GM23248 (cell line): ENCODE results near the gene ZBTB40. TPM values are rescaled to one million over a fixed set of nuclear protein-coding genes. Genes with fewer than 3 reads are reported as not detected.

Experiments
- DNase-seq: peaks from one replicate; pipeline ENCODE4 v3.0.0-alpha.2; 2015
- H2AFZ ChIP-seq: fragments of 200-600 bp; sonication (generic); 2 replicates; pipeline ENCODE4 v1.6.1; 2016; ENCODE audit warnings: antibody characterized with exemption
- H3F3A ChIP-seq: fragments of 200-600 bp; sonication (generic); 2 replicates; pipeline ENCODE4 v1.6.1; 2016; ENCODE audit warnings: mild to moderate bottlenecking, antibody characterized with exemption, mixed run types; ENCODE audit not compliant: insufficient read depth
- H3K27ac ChIP-seq: fragments of 200-600 bp; sonication (generic); 2 replicates; pipeline ENCODE4 v1.5.1; 2016; ENCODE audit warnings: mild to moderate bottlenecking
- H3K27me3 ChIP-seq: fragments of 200-600 bp; sonication (generic); replicated peaks from 2 replicates; pipeline ENCODE4 v1.6.1; 2016; ENCODE audit warnings: mild to moderate bottlenecking; ENCODE audit not compliant: insufficient read depth
- H3K36me3 ChIP-seq: fragments of 200-600 bp; sonication (generic); 2 replicates; pipeline ENCODE4 v1.6.1; 2016; ENCODE audit warnings: low read depth, mild to moderate bottlenecking
- H3K4me1 ChIP-seq: fragments of 200-600 bp; sonication (generic); 2 replicates; pipeline ENCODE4 v1.6.1; 2016; ENCODE audit warnings: mild to moderate bottlenecking; ENCODE audit not compliant: insufficient read depth
- H3K4me2 ChIP-seq: fragments of 200-600 bp; sonication (generic); one replicate; pipeline ENCODE4 v1.6.1; 2016; ENCODE audit warnings: mild to moderate bottlenecking; ENCODE audit not compliant: unreplicated experiment
- H3K4me3 ChIP-seq: fragments of 200-600 bp; sonication (generic); 2 replicates; pipeline ENCODE4 v1.5.1; 2016; ENCODE audit warnings: mild to moderate bottlenecking
- H3K79me2 ChIP-seq: fragments of 200-600 bp; sonication (generic); 2 replicates; pipeline ENCODE4 v1.6.1; 2016; ENCODE audit warnings: mild to moderate bottlenecking; ENCODE audit not compliant: insufficient read depth
- H3K9ac ChIP-seq: fragments of 200-600 bp; sonication (generic); 2 replicates; pipeline ENCODE4 v1.6.1; 2016; ENCODE audit warnings: mild to moderate bottlenecking
- H3K9me2 ChIP-seq: fragments of 200-600 bp; sonication (generic); 2 replicates; pipeline ENCODE4 v1.6.1; 2016; ENCODE audit warnings: mixed run types, mild to moderate bottlenecking, moderate library complexity; ENCODE audit not compliant: insufficient read depth
- H3K9me3 ChIP-seq: fragments of 200-600 bp; sonication (generic); one replicate; pipeline ENCODE4 v1.6.1; 2017; ENCODE audit warnings: low read depth
- H4K20me1 ChIP-seq: fragments of 200-600 bp; sonication (generic); 2 replicates; pipeline ENCODE4 v1.6.0; 2016; ENCODE audit not compliant: insufficient read depth
- EZH2 ChIP-seq: fragments of 200-600 bp; sonication (generic); IDR thresholded peaks from 2 replicates; pipeline ENCODE4 v1.6.1; 2018; ENCODE audit warnings: antibody characterized with exemption, mild to moderate bottlenecking; ENCODE audit not compliant: insufficient read depth, poor library complexity, severe bottlenecking
- EZH2phosphoT487 ChIP-seq: fragments of 200-600 bp; sonication (generic); IDR thresholded peaks from 2 replicates; pipeline ENCODE4 v1.6.1; 2018; ENCODE audit warnings: antibody characterized with exemption, moderate library complexity, mild to moderate bottlenecking, low read depth; ENCODE audit not compliant: insufficient read depth
- WGBS, 2 experiments: methylation state at CpG; one replicate each; pipeline ENCODE4 v1.1.6; 2015 to 2017; ENCODE audit warnings: low lambda C conversion rate in 2 of 2, low coverage in 1 of 2; ENCODE audit errors: missing lambda C conversion rate in 2 of 2; 5-methylcytosine and 5-hydroxymethylcytosine counted together
- in situ Hi-C: fragments of 300-500 bp; cut with MboI; formaldehyde crosslinking; loops from 2 replicates; pipeline ENCODE4 v1.15.0; 2020
- polyA plus RNA-seq: library from polyadenylated mRNA; unstranded; fragments of >200 nt; fragmentation: Nextera tagmentation; extraction: Ambion mirVana; gene quantifications from 2 replicates; pipeline ENCODE4 v1.2.1, GENCODE V29; 2016
- total RNA-seq: library from RNA; depleted of rRNA; stranded (reverse); fragments of >200 nt; shearing (Covaris generic); gene quantifications from 2 replicates; pipeline ENCODE4 v1.2.3, GENCODE V29; 2014; rRNA removed

ZBTB40 gene, protein sequence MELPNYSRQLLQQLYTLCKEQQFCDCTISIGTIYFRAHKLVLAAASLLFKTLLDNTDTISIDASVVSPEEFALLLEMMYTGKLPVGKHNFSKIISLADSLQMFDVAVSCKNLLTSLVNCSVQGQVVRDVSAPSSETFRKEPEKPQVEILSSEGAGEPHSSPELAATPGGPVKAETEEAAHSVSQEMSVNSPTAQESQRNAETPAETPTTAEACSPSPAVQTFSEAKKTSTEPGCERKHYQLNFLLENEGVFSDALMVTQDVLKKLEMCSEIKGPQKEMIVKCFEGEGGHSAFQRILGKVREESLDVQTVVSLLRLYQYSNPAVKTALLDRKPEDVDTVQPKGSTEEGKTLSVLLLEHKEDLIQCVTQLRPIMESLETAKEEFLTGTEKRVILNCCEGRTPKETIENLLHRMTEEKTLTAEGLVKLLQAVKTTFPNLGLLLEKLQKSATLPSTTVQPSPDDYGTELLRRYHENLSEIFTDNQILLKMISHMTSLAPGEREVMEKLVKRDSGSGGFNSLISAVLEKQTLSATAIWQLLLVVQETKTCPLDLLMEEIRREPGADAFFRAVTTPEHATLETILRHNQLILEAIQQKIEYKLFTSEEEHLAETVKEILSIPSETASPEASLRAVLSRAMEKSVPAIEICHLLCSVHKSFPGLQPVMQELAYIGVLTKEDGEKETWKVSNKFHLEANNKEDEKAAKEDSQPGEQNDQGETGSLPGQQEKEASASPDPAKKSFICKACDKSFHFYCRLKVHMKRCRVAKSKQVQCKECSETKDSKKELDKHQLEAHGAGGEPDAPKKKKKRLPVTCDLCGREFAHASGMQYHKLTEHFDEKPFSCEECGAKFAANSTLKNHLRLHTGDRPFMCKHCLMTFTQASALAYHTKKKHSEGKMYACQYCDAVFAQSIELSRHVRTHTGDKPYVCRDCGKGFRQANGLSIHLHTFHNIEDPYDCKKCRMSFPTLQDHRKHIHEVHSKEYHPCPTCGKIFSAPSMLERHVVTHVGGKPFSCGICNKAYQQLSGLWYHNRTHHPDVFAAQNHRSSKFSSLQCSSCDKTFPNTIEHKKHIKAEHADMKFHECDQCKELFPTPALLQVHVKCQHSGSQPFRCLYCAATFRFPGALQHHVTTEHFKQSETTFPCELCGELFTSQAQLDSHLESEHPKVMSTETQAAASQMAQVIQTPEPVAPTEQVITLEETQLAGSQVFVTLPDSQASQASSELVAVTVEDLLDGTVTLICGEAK
- total RNA-seq, result 8.1 and 9.9 TPM in 2 replicates
- 2.5 and 3.3 TPM in 2 replicates for polyA plus RNA-seq

DNA sequence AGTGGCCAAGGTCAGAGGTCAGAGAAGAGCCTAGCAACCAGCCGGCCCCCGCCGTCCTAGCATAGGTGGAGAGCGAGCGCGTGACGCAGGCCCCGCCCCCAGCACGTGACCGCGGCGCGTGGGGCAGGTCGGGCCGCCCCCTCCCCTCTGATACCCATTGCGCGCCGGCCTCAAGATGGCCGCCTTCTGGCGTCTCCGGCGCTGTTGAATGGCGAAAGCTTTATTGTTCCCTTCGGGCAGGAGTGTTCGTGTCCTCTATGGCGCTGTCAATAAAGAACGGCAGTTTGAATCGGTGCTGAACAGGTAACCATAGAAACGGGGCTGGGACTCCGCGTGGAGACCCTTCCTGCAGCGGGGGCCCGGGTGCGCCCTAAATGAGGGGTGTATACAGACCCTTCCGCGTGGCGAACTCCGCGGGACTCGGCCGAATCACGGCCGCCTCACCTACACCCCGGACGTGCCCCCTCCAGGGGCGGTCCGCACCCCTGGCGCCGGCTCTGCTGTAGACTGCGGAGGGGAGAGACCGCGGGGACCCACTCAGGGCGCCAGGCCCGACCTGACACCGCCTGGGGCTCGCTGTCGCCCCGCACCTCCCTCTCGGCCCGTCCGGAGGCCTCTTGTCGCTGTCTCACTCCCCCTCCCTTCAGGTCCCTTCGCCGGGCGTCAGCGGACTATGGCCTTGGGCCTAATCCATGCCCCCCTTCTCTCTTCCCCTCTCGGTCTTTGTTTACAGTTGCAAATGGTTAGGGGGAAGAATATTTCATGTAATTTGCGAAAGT is at the start of gene ZBTB40:
ZBTB40 (plus strand) TSS at position 150 of the 779 bp plus-strand sequence. CDS start 38,098 bp downstream, outside the sequence.
- peak; percentile 98 for DNase-seq
- H3K27ac ChIP-seq, result peak within 1 kb of the TSS; percentile 89
- H2AFZ ChIP-seq, result peak within 1 kb of the TSS; percentile 99
- no peaks in the 10 kb centered on the region for H3K27me3 ChIP-seq
- H4K20me1 ChIP-seq, result no peaks in the 10 kb centered on the region
- peaks cover 22% of the 10 kb centered on the region for H3K4me1 ChIP-seq
- H3F3A ChIP-seq, result peaks cover 34% of the 10 kb centered on the region
- H3K9me2 ChIP-seq, result no peaks in the 10 kb centered on the region
- peak within 1 kb of the TSS; percentile 90 for H3K4me2 ChIP-seq
- peaks cover 43% of the 10 kb centered on the region for H3K79me2 ChIP-seq
- no peaks in the 10 kb centered on the region for H3K9me3 ChIP-seq
- peak within 1 kb of the TSS; percentile 94 for H3K9ac ChIP-seq
- no peaks in the 10 kb centered on the region for H3K36me3 ChIP-seq
- in situ Hi-C loops, result no loop called here
- 1% methylated on average over 54 to 63 of the region's 68 CpGs for WGBS, 2 experiments
- TF ChIP-seq EZH2 (no peak), EZH2phosphoT487 (no peak)
- H3K4me3 ChIP-seq, result peak within 1 kb of the TSS; percentile 92

DNA sequence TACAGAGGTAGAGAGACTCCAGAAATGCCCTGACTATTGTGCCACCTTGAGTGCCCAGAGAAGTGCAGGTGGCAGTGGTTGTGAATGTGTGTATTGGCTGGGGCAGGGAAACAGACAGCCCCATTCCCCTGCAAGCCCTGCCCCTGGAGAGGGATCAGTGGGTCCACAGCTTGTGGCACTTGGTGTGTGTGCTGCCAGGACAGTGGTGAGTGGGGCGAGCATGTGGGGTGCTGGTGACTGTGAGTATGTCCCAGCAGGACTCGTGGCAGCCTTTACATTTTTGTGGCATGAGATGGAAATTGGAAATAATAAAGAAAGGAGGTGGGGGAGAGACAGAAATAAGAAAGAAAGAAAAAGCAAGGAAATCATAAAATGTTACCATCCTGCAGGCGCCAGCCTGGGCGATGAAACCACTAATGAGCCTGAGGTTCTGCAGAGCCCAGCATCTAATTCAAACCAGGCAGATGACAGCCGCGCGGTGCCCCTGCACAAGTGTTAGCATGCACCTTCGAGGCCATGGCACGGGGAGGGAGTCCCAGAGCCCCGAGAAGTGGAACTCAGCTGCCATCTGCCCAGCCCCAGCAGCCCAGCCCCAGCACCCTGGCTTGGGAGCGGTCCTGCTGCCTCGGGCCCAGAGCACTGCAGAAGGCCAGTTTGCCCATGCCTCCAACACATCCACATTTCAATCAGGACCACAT is 49.1 kb upstream of the ZBTB40 start:
- H3K9me2 ChIP-seq, result no peaks in the 10 kb centered on the region
- H3K9me3 ChIP-seq, result no peaks in the 10 kb centered on the region
- no peak overlapping the region for H3K27ac ChIP-seq
- no peak overlapping the region for H3K4me3 ChIP-seq
- H3K27me3 ChIP-seq, result peaks cover 53% of the 10 kb centered on the region
- H3K4me2 ChIP-seq, result no peak overlapping the region
- no peak overlapping the region for H3K9ac ChIP-seq
- in situ Hi-C loops, result no loop called here
- no peaks in the 10 kb centered on the region for H3F3A ChIP-seq
- no peaks in the 10 kb centered on the region; the same call in 1 of the 2 replicates for H3K4me1 ChIP-seq
- no peaks in the 10 kb centered on the region for H4K20me1 ChIP-seq
- TF ChIP-seq EZH2 (no peak), EZH2phosphoT487 (no peak)
- no peaks in the 10 kb centered on the region for H3K36me3 ChIP-seq
- peak; percentile 49 for DNase-seq
- no peak overlapping the region for H2AFZ ChIP-seq
- no peaks in the 10 kb centered on the region for H3K79me2 ChIP-seq
- WGBS, 2 experiments, result 41 to 44% methylated on average over 12 of the region's 12 CpGs

DNA sequence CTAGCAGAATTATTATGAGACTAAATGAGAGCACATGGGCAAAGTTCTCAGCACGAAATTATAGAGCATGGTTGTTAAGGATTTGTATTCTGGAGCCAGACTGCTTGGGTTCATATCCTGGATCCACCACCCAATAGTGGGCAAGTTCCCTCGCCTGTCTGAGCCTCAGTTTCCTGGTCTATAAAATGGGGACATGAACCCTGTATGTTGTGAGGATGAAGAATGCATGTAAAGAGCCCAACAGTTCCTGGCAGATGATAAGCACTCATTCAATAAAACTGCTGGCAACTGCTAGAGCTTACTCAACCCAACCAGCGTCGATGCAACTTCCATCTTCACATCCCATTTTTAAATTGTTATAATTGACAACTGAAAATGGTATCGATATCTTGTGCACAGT is 47.2 kb upstream of the ZBTB40 start:
- H3K4me1 ChIP-seq, result no peaks in the 10 kb centered on the region; the same call in 1 of the 2 replicates
- H3K9me3 ChIP-seq, result no peaks in the 10 kb centered on the region
- H3K27me3 ChIP-seq, result peaks cover 33% of the 10 kb centered on the region
- H3K9ac ChIP-seq, result no peak overlapping the region
- H3K9me2 ChIP-seq, result no peaks in the 10 kb centered on the region
- H3K4me3 ChIP-seq, result no peak overlapping the region
- in situ Hi-C loops, result no loop called here
- H4K20me1 ChIP-seq, result no peaks in the 10 kb centered on the region
- H3K4me2 ChIP-seq, result no peak overlapping the region
- TF ChIP-seq EZH2phosphoT487, result no peak
- no peak for TF ChIP-seq EZH2
- no peaks in the 10 kb centered on the region for H3F3A ChIP-seq
- DNase-seq, result no peak
- H3K79me2 ChIP-seq, result no peaks in the 10 kb centered on the region
- no peaks in the 10 kb centered on the region for H3K36me3 ChIP-seq
- no peak overlapping the region for H2AFZ ChIP-seq
- 21 to 27% methylated on average over 5 of the region's 5 CpGs for WGBS, 2 experiments
- H3K27ac ChIP-seq, result no peak overlapping the region
